GM19035 (cell line): ENCODE measurements around the gene CUTC.
"Not testable (repeated sequence)": the region's sequence is repeated elsewhere in the genome, so short reads cannot be mapped to it uniquely, and the experiment has no call there.

Experiments used
- ATAC-seq: cut with Tn5 transposase; IDR thresholded peaks from one replicate; pipeline ENCODE4 v1.9.1; 2021; ENCODE audit not compliant: unreplicated experiment

Gene CUTC

GRCh38 chr10:99742254-99742653, 10.2 kb downstream of the CUTC start:
- no peak for ATAC-seq

GRCh38 chr10:99742701-99743100, 10.7 kb downstream of the CUTC start:
- no peak for ATAC-seq

- no peak for ATAC-seq
These were observed 11.8 kb downstream of the CUTC start for GRCh38 chr10:99743841-99744240.

- ATAC-seq, result not testable (repeated sequence)
These were observed 14.1 kb downstream of the CUTC start for GRCh38 chr10:99746166-99746565.

- ATAC-seq, result no peak
These were observed 16.9 kb downstream of the CUTC start for GRCh38 chr10:99748823-99749451.

GRCh38 chr10:99750641-99751040, 18.6 kb downstream of the CUTC start:
- ATAC-seq, result no peak

- ATAC-seq, result no peak
These were observed 22.6 kb downstream of the CUTC start for GRCh38 chr10:99754670-99755069.

- no peak for ATAC-seq
These were observed 24.1 kb downstream of the CUTC start for GRCh38 chr10:99756159-99756558.

GRCh38 chr10:99758211-99758891, 26.3 kb downstream of the CUTC start:
- no peak for ATAC-seq

- no peak for ATAC-seq
These were observed 28.3 kb downstream of the CUTC start for GRCh38 chr10:99760321-99760720.

- ATAC-seq, result no peak
These were observed 29.3 kb downstream of the CUTC start for GRCh38 chr10:99761365-99761764.

- no peak for ATAC-seq
These were observed 33.8 kb downstream of the CUTC start for GRCh38 chr10:99765672-99766301.

- ATAC-seq, result peak; percentile 72
These were observed 34.3 kb downstream of the CUTC start for GRCh38 chr10:99766302-99766681.

- ATAC-seq, result no peak
These were observed 35.9 kb downstream of the CUTC start for GRCh38 chr10:99767901-99768300.

- no peak for ATAC-seq
These were observed 36.5 kb downstream of the CUTC start for GRCh38 chr10:99768556-99768955.

- ATAC-seq, result no peak
These were observed 37.7 kb downstream of the CUTC start for GRCh38 chr10:99769706-99770105.

GRCh38 chr10:99770408-99771045, 38.5 kb downstream of the CUTC start:
- ATAC-seq, result no peak

GRCh38 chr10:99775850-99776249, 43.8 kb downstream of the CUTC start:
- no peak for ATAC-seq

GRCh38 chr10:99777918-99778714, 46.1 kb downstream of the CUTC start:
- no peak for ATAC-seq

- ATAC-seq, result no peak
These were observed 47.3 kb downstream of the CUTC start for GRCh38 chr10:99779335-99779734.
